K562 (cell line): ENCODE results near the gene ASB10. TPM values are rescaled to one million over a fixed set of nuclear protein-coding genes. Genes with fewer than 3 reads are reported as not detected.

ENCODE experiments used
- ASH1L ChIP-seq: fragments of 450-650 bp; IDR thresholded peaks from 2 replicates; pipeline ENCODE4 v1.6.1; 2018; ENCODE audit warnings: borderline replicate concordance, mild to moderate bottlenecking, low read depth; ENCODE audit not compliant: partially characterized antibody
- BDP1 ChIP-seq: IDR thresholded peaks from 3 replicates; pipeline ENCODE4 v1.6.1; 2011; ENCODE audit not compliant: insufficient read length, insufficient read depth
- BRCA1 ChIP-seq, 2 experiments: fragments of 450-650 bp in 1 of 2; sonication (generic) in 1 of 2; formaldehyde crosslinking in 1 of 2; IDR thresholded peaks; 2 replicates each; pipeline versions ENCODE4 v1.5.0 to v1.6.1; 2017 to 2020; ENCODE audit warnings: mild to moderate bottlenecking in 1 of 2, missing genetic modification reagents in 1 of 2
- CREM ChIP-seq: IDR thresholded peaks from 2 replicates; pipeline ENCODE4 v1.6.1; 2014; ENCODE audit warnings: antibody characterized with exemption, low read depth
- DEAF1 ChIP-seq: fragments of 450-650 bp; formaldehyde crosslinking; IDR thresholded peaks from 2 replicates; pipeline ENCODE4 v1.4.0; 2020; ENCODE audit warnings: mild to moderate bottlenecking, moderate library complexity
- ETV5 ChIP-seq: sonication (generic); formaldehyde crosslinking; IDR thresholded peaks from 2 replicates; pipeline ENCODE4 v1.4.0; 2020; ENCODE audit warnings: low read depth, mild to moderate bottlenecking, missing genetic modification reagents
- FOXJ2 ChIP-seq: fragments of 200-800 bp; sonication (Bioruptor generic); IDR thresholded peaks from 2 replicates; pipeline ENCODE4 v1.6.1; 2016; ENCODE audit warnings: missing genetic modification characterization, missing compliant biosample characterization
- FUS ChIP-seq: fragments of 200-400 bp; formaldehyde crosslinking; optimal IDR thresholded peaks from 2 replicates; pipeline ENCODE3; 2017; ENCODE audit warnings: low read depth, low read length
- HDAC1 ChIP-seq, 2 experiments: fragments of 450-650 bp; IDR thresholded peaks; 2 replicates each; pipeline ENCODE4 v1.6.1; 2016 to 2017; ENCODE audit warnings: inconsistent platforms in 1 of 2, mild to moderate bottlenecking in 1 of 2, moderate library complexity in 1 of 2
- KAT7 ChIP-seq: sonication (generic); formaldehyde crosslinking; IDR thresholded peaks from 2 replicates; pipeline ENCODE4 v1.8.0; 2022; ENCODE audit warnings: missing genetic modification reagents, mild to moderate bottlenecking, borderline replicate concordance
- LEF1 ChIP-seq: fragments of 450-650 bp; IDR thresholded peaks from 2 replicates; pipeline ENCODE4 v1.6.1; 2016; ENCODE audit warnings: mild to moderate bottlenecking
- MAFK ChIP-seq: IDR thresholded peaks from 2 replicates; pipeline ENCODE4 v1.6.1; 2011; ENCODE audit warnings: low read length, improper control_type of control experiment
- PRDM10 ChIP-seq: fragments of 450-650 bp; IDR thresholded peaks from 2 replicates; pipeline ENCODE4 v1.6.1; 2018; ENCODE audit not compliant: partially characterized antibody
- RBFOX2 ChIP-seq: fragments of 200-400 bp; formaldehyde crosslinking; IDR thresholded peaks from 2 replicates; pipeline ENCODE4 v1.6.1; 2017; ENCODE audit warnings: low read depth, mild to moderate bottlenecking, low read length, moderate library complexity
- RCOR1 ChIP-seq, 2 experiments: IDR thresholded peaks; 2 replicates each; pipeline ENCODE4 v1.6.1; 2012; ENCODE audit warnings: low read depth in 2 of 2, low read length in 2 of 2, borderline replicate concordance in 1 of 2, improper control_type of control experiment in 1 of 2
- SAP30 ChIP-seq: fragments of 200-600 bp; sonication (generic); IDR thresholded peaks from 2 replicates; pipeline ENCODE4 v1.6.1; 2012; ENCODE audit warnings: borderline replicate concordance, low read depth, mild to moderate bottlenecking, moderate library complexity, low read length, control low read depth, inconsistent platforms; ENCODE audit not compliant: insufficient read depth, poor library complexity, severe bottlenecking
- SMARCA4 ChIP-seq: fragments of 450-650 bp; IDR thresholded peaks from 2 replicates; pipeline ENCODE4 v1.6.1; 2016
- SMARCA5 ChIP-seq: fragments of 450-650 bp; IDR thresholded peaks from 2 replicates; pipeline ENCODE4 v1.6.1; 2016
- SRF ChIP-seq, 2 experiments: fragments of 250-450, 450-650 bp in 1 of 2; sonication (Bioruptor Pico) in 1 of 2; sonication (generic) in 1 of 2; formaldehyde crosslinking; IDR thresholded peaks; 2 replicates each; pipeline versions ENCODE4 v1.5.0 to v1.5.1; 2020 to 2022; ENCODE audit warnings: mild to moderate bottlenecking in 1 of 2, missing genetic modification reagents in 1 of 2
- TAF9B ChIP-seq: fragments of 450-650 bp; IDR thresholded peaks from 2 replicates; pipeline ENCODE4 v1.6.1; 2018; ENCODE audit warnings: mild to moderate bottlenecking; ENCODE audit not compliant: partially characterized antibody
- TARDBP ChIP-seq: fragments of 450-650 bp; IDR thresholded peaks from 2 replicates; pipeline ENCODE4 v1.6.1; 2016
- XRCC3 ChIP-seq: fragments of 450-650 bp; IDR thresholded peaks from 2 replicates; pipeline ENCODE4 v1.6.1; 2017; ENCODE audit warnings: mild to moderate bottlenecking, moderate library complexity
- ZNF324 ChIP-seq: fragments of 250-450 bp; sonication (Bioruptor Pico); IDR thresholded peaks from 2 replicates; pipeline ENCODE4 v1.4.0; 2020; ENCODE audit warnings: mild to moderate bottlenecking
- ZNF41 ChIP-seq: fragments of 250-450 bp; sonication (Bioruptor Pico); conservative IDR thresholded peaks from 2 replicates; pipeline ENCODE4 v1.4.0; 2020; ENCODE audit warnings: mild to moderate bottlenecking
- ZNF507 ChIP-seq: conservative IDR thresholded peaks from 2 replicates; pipeline ENCODE4 v1.6.1; 2017; ENCODE audit warnings: missing genetic modification characterization, missing compliant biosample characterization
- ZNF586 ChIP-seq: fragments of 450-650 bp; formaldehyde crosslinking; conservative IDR thresholded peaks from 2 replicates; pipeline ENCODE4 v1.4.0; 2020; ENCODE audit warnings: mild to moderate bottlenecking, moderate library complexity
- ZNF766 ChIP-seq: fragments of 200-800 bp; sonication (Bioruptor generic); conservative IDR thresholded peaks from 2 replicates; pipeline ENCODE4 v1.6.1; 2016; ENCODE audit warnings: missing genetic modification characterization, missing compliant biosample characterization
- polyA plus RNA-seq, 8 experiments: library from polyadenylated mRNA; depleted of rRNA in 4 of 8; stranded (reverse) in 5 of 8; unstranded in 3 of 8; fragments of >200 nt; fragmentation: Nextera tagmentation in 2 of 8; fragmentation: Illumina TruSeq in 1 of 8; extraction: Ambion mirVana in 2 of 8; extraction: Trizol in 1 of 8; gene quantifications; 2 replicates each; pipeline versions ENCODE4 v1.2.1 to v1.2.3, GENCODE V29; 2011 to 2014; ENCODE audit warnings: inconsistent platforms in 1 of 8, missing spikeins in 1 of 8
- total RNA-seq, 7 experiments: library from RNA; depleted of rRNA in 6 of 7; stranded (reverse); fragments of >200 nt in 6 of 7; fragmentation: Illumina TruSeq in 2 of 7; extraction: Trizol in 2 of 7; gene quantifications; 2 replicates each; pipeline versions ENCODE4 v1.2.1 to v1.2.3, GENCODE V29; 2011 to 2021; ENCODE audit warnings: low replicate concordance in 1 of 7

Gene ASB10
- total and polyA plus RNA-seq, 9 of the 15 experiments (the other 6 are each of a cell fraction or from before 2014, with no cell fraction given): not detected

- no peak for TF ChIP-seq ZNF507 (tag)
- no peak for TF ChIP-seq ETV5
- TF ChIP-seq ZNF324 (CRISPR knock-in tag): no peak
- TF ChIP-seq ZNF586: no peak
- TF ChIP-seq MAFK: no peak
- no peak for TF ChIP-seq HDAC1 (IDR thresholded peaks at IDR 0.05)
- no peak for TF ChIP-seq FOXJ2 (tag)
- no peak for TF ChIP-seq SRF (CRISPR knock-in tag; IDR thresholded peaks at IDR 0.05)
- TF ChIP-seq ZNF41 (CRISPR knock-in tag): no peak
- no peak for TF ChIP-seq XRCC3
- no peak for TF ChIP-seq LEF1
- no peak for TF ChIP-seq SMARCA5
- TF ChIP-seq PRDM10: no peak
- no peak for TF ChIP-seq KAT7 (CRISPR knock-in tag)
- no peak for TF ChIP-seq BDP1
- no peak for TF ChIP-seq ASH1L
- no peak for TF ChIP-seq DEAF1 (CRISPR knock-in tag)
- TF ChIP-seq TARDBP: no peak
- no peak for TF ChIP-seq TAF9B
- TF ChIP-seq ZNF766 (CRISPR knock-in tag): no peak
- no peak for TF ChIP-seq RCOR1 (IDR thresholded peaks at IDR 0.05; ENCODE audit: borderline replicate concordance in 1 of 2, low read depth in 2 of 2, low read length in 2 of 2)
- TF ChIP-seq SMARCA4: no peak
- TF ChIP-seq CREM: no peak
- no peak for TF ChIP-seq FUS
- TF ChIP-seq SAP30: no peak
- TF ChIP-seq RBFOX2: no peak
- no peak for TF ChIP-seq BRCA1 (IDR thresholded peaks at IDR 0.05)
- TF ChIP-seq BRCA1 (CRISPR knock-in tag; IDR thresholded peaks at IDR 0.05): no peak
Observed at GRCh38 chr7:151204383-151205032, 17.5 kb upstream of the ASB10 start (continued).
